Stimulated activated CD4-positive, alpha-beta T cell treated with anti-CD3 and anti-CD28 coated beads, Interleukin-1b, Interleukin-23, amount 100 ng/mL, for 48 hours (primary cell): Measurements from ENCODE around the gene ACAD10.
"Not testable (repeated sequence)": the region's sequence is repeated elsewhere in the genome, so short reads cannot be mapped to it uniquely, and the experiment has no call there.

Experiments used
- DNase-seq: peaks from one replicate; pipeline ENCODE4 v3.0.0-alpha.2; 2020

The ACAD10 gene

GRCh38 chr12:111685811-111686573 is at the start of gene ACAD10, which contains the start of gene BRAP:
ACAD10 (plus strand) TSS chr12:111686053; CDS start chr12:111692710, 6,657 bp downstream.
BRAP (minus strand) TSS chr12:111685956; CDS start chr12:111685792, 164 bp downstream.
- DNase-seq: peak; percentile 93

- DNase-seq: no peak
These were observed 49.5 kb upstream of the ACAD10 start for GRCh38 chr12:111636209-111636945.

GRCh38 chr12:111638556-111638955 is 47.3 kb upstream of the ACAD10 start:
- DNase-seq: no peak

- no peak for DNase-seq
These were observed 45.3 kb upstream of the ACAD10 start for GRCh38 chr12:111640506-111640905.

- no peak for DNase-seq
These were observed 43.0 kb upstream of the ACAD10 start for GRCh38 chr12:111642681-111643426.

- no peak for DNase-seq
These were observed 42.4 kb upstream of the ACAD10 start for GRCh38 chr12:111643427-111643826.

- DNase-seq: no peak
These were observed 40.4 kb upstream of the ACAD10 start for GRCh38 chr12:111645433-111645832.

- no peak for DNase-seq
These were observed 34.9 kb upstream of the ACAD10 start for GRCh38 chr12:111650912-111651311.

GRCh38 chr12:111652530-111652929 is 33.3 kb upstream of the ACAD10 start:
- DNase-seq: not testable (repeated sequence)

GRCh38 chr12:111653596-111653995 is 32.3 kb upstream of the ACAD10 start:
- no peak for DNase-seq

GRCh38 chr12:111655356-111655755 is 30.5 kb upstream of the ACAD10 start:
- no peak for DNase-seq

GRCh38 chr12:111656016-111656415 is 29.8 kb upstream of the ACAD10 start:
- DNase-seq: no peak

GRCh38 chr12:111664499-111664898 is 21.4 kb upstream of the ACAD10 start:
- no peak for DNase-seq

GRCh38 chr12:111664961-111665865 is 20.6 kb upstream of the ACAD10 start:
- no peak for DNase-seq

GRCh38 chr12:111672822-111673381 is 13.0 kb upstream of the ACAD10 start:
- DNase-seq: no peak

GRCh38 chr12:111673503-111673902 is 12.3 kb upstream of the ACAD10 start:
- no peak for DNase-seq

- no peak for DNase-seq
These were observed 8.7 kb upstream of the ACAD10 start for GRCh38 chr12:111677186-111677585.

GRCh38 chr12:111684485-111685198 is 1.2 kb upstream of the ACAD10 start:
- DNase-seq: not testable (repeated sequence)

- no peak for DNase-seq
These were observed 487 bp upstream of the ACAD10 start for GRCh38 chr12:111685322-111685810.

- DNase-seq: no peak
These were observed 787 bp downstream of the ACAD10 start for GRCh38 chr12:111686574-111687105.

GRCh38 chr12:111687255-111687654 is 1.4 kb downstream of the ACAD10 start:
- no peak for DNase-seq
